GM12891 (cell line): ENCODE results near the gene PTPRT.

ENCODE experiments used
- POLR2A ChIP-seq: IDR thresholded peaks from 2 replicates; pipeline ENCODE4 v1.6.1; 2011; ENCODE audit warnings: low read depth, low read length, control low read depth
- POLR2AphosphoS5 ChIP-seq: IDR thresholded peaks from 2 replicates; pipeline ENCODE4 v1.6.1; 2011; ENCODE audit warnings: low read depth, low read length, control low read depth

GRCh38 chr20:42688576-42688975 is 501.1 kb downstream of the PTPRT start:
- TF ChIP-seq POLR2A (no peak), POLR2AphosphoS5 (no peak)
